ENCODE results near the gene FAM177B.
A peak's percentile ranks its signal among the peaks of the same experiment; 100 is the strongest.
"Not testable (repeated sequence)": the region's sequence is repeated elsewhere in the genome, so short reads cannot be mapped to it uniquely, and the experiment has no call there.

Gene FAM177B

GRCh38 chr1:222749927-222750326, 12.9 kb downstream of the FAM177B start:
- Histone ChIP-seq H3K27me3 (ENCODE audit: insufficient read depth, insufficient read length) (no peaks in the 10 kb centered on the region), H3K36me3 (ENCODE audit: insufficient read depth, insufficient read length, low read length) (no peaks in the 10 kb centered on the region), H3K4me3 (ENCODE audit: insufficient read length, low read depth) (no peak overlapping the region), H3K4me1 (ENCODE audit: insufficient read depth, insufficient read length) (no peaks in the 10 kb centered on the region), H3K9ac (ENCODE audit: insufficient read length, low read depth) (no peak overlapping the region), H3K9me3 (ENCODE audit: insufficient read depth, low read length) (no peaks in the 10 kb centered on the region)
- DNase-seq (ENCODE audit: low read depth, low spot score): peak; percentile 25
- TF ChIP-seq ZNF274 (IDR thresholded peaks at IDR 0.05; ENCODE audit: low read depth, low read length) (no peak), YY1 (IDR thresholded peaks at IDR 0.05; ENCODE audit: insufficient read depth, insufficient read length) (no peak), SUZ12 (IDR thresholded peaks at IDR 0.05; ENCODE audit: extremely low read depth, insufficient read depth, insufficient read length) (no peak)

DNA sequence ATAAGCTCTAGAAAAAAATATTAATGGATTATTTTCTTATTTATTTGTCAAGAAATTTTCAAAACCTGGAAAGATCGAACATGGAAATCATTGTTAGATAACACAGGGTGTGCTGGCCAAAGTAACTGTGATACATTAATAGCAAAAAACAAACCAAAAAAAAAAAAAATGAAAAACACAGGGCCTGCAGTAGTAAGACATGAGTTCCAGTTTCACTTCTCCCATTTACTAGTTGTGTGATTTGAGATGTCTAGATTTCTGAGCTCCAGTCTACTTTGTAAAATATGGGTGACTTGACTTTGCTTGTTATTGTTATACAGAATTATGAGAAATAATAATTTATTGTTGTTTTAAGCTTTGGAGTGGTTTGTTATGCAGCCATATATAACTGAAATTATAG, 13.6 kb downstream of the FAM177B start:
- no peak for DNase-seq (ENCODE audit: low read depth, low spot score)
- H3K9ac ChIP-seq (ENCODE audit: insufficient read length, low read depth): no peak overlapping the region
- no peak overlapping the region for H3K4me3 ChIP-seq (ENCODE audit: insufficient read length, low read depth)
- no peaks in the 10 kb centered on the region for H3K27me3 ChIP-seq (ENCODE audit: insufficient read depth, insufficient read length)
- H3K4me1 ChIP-seq (ENCODE audit: insufficient read depth, insufficient read length): no peaks in the 10 kb centered on the region
- TF ChIP-seq SUZ12 (IDR thresholded peaks at IDR 0.05; ENCODE audit: extremely low read depth, insufficient read depth, insufficient read length): no peak
- no peak for TF ChIP-seq ZNF274 (IDR thresholded peaks at IDR 0.05; ENCODE audit: low read depth, low read length)
- no peak for TF ChIP-seq YY1 (IDR thresholded peaks at IDR 0.05; ENCODE audit: insufficient read depth, insufficient read length)
- H3K36me3 ChIP-seq (ENCODE audit: insufficient read depth, insufficient read length, low read length): no peaks in the 10 kb centered on the region
- no peaks in the 10 kb centered on the region for H3K9me3 ChIP-seq (ENCODE audit: insufficient read depth, low read length)

DNA sequence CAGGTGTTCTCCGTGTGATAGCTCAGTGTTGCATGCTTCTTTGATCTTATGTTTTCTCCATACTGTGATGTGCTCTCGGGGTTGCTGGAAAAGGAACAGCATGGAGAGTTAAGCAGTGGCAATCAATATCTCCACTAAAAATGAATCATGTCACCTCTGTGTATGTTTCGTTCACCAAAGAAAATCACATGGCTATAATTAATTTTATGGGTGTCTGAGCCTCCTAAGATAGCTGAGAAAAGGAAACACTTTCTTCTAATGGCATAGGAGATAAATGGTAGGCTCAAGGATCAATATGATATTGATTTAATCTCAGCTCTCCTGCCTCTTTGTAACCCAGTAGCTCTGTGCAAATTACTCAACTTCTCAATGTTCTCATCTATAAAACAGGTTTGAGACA, 14.3 kb downstream of the FAM177B start:
- no peak for DNase-seq (ENCODE audit: low read depth, low spot score)
- Histone ChIP-seq H3K27me3 (ENCODE audit: insufficient read depth, insufficient read length) (no peaks in the 10 kb centered on the region), H3K9ac (ENCODE audit: insufficient read length, low read depth) (no peak overlapping the region), H3K4me3 (ENCODE audit: insufficient read length, low read depth) (no peak overlapping the region), H3K9me3 (ENCODE audit: insufficient read depth, low read length) (no peaks in the 10 kb centered on the region), H3K4me1 (ENCODE audit: insufficient read depth, insufficient read length) (no peaks in the 10 kb centered on the region), H3K36me3 (ENCODE audit: insufficient read depth, insufficient read length, low read length) (no peaks in the 10 kb centered on the region)
- TF ChIP-seq YY1 (IDR thresholded peaks at IDR 0.05; ENCODE audit: insufficient read depth, insufficient read length) (no peak), ZNF274 (IDR thresholded peaks at IDR 0.05; ENCODE audit: low read depth, low read length) (no peak), SUZ12 (IDR thresholded peaks at IDR 0.05; ENCODE audit: extremely low read depth, insufficient read depth, insufficient read length) (no peak)

DNA sequence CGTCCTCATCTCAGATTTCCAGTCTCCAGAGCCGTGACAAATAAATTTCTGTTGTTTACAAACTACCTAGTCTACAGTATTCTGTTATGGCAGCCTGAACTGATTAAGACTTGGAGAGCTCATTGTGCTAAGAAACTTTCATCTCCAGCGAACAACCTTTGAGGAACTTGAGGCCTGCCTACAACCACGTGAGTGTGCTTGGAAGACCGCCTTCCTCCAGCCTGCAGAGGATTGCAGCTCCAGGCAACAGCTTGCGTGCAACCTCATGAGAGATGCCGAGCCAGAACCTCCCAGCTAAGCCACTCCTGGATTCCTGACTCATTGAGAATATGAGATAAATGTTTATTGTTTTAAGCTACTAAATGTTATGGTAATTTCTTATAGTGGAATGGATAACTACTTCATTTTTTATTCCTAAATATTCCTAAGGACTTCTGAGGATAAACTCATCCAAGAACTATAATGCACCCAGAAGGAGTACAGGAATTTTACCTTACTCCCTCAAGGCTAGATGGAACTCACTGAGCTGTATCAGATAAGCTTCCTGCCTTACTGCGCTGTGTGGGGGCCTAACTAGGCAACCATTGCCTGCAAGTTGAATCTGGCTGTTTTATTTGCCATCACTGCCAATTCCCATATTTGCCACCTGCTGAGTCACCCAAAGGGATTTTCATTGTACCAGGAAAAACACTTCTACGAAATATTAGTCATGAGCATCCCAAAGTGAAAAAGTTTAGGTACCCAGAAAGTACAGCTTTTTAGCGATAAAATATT, 17.6 kb downstream of the FAM177B start:
- no peak overlapping the region for H3K4me3 ChIP-seq (ENCODE audit: insufficient read length, low read depth)
- DNase-seq (ENCODE audit: low read depth, low spot score): no peak
- H3K9me3 ChIP-seq (ENCODE audit: insufficient read depth, low read length): no peaks in the 10 kb centered on the region
- no peak overlapping the region for H3K9ac ChIP-seq (ENCODE audit: insufficient read length, low read depth)
- TF ChIP-seq SUZ12 (IDR thresholded peaks at IDR 0.05; ENCODE audit: extremely low read depth, insufficient read depth, insufficient read length): no peak
- no peak for TF ChIP-seq ZNF274 (IDR thresholded peaks at IDR 0.05; ENCODE audit: low read depth, low read length)
- no peak for TF ChIP-seq YY1 (IDR thresholded peaks at IDR 0.05; ENCODE audit: insufficient read depth, insufficient read length)
- no peaks in the 10 kb centered on the region for H3K36me3 ChIP-seq (ENCODE audit: insufficient read depth, insufficient read length, low read length)
- H3K27me3 ChIP-seq (ENCODE audit: insufficient read depth, insufficient read length): no peaks in the 10 kb centered on the region
- H3K4me1 ChIP-seq (ENCODE audit: insufficient read depth, insufficient read length): no peaks in the 10 kb centered on the region

- TF ChIP-seq YY1 (IDR thresholded peaks at IDR 0.05; ENCODE audit: insufficient read depth, insufficient read length) (no peak), SUZ12 (IDR thresholded peaks at IDR 0.05; ENCODE audit: extremely low read depth, insufficient read depth, insufficient read length) (no peak)
- no peaks in the 10 kb centered on the region for H3K4me1 ChIP-seq (ENCODE audit: insufficient read depth, insufficient read length)
- no peaks in the 10 kb centered on the region for H3K27me3 ChIP-seq (ENCODE audit: insufficient read depth, insufficient read length)
- no peak for DNase-seq (ENCODE audit: low read depth, low spot score)
- H3K9me3 ChIP-seq (ENCODE audit: insufficient read depth, low read length): no peaks in the 10 kb centered on the region
- no peak overlapping the region for H3K9ac ChIP-seq (ENCODE audit: insufficient read length, low read depth)
- H3K4me3 ChIP-seq (ENCODE audit: insufficient read length, low read depth): no peak overlapping the region
- H3K36me3 ChIP-seq (ENCODE audit: insufficient read depth, insufficient read length, low read length): no peaks in the 10 kb centered on the region
Observed at GRCh38 chr1:222757646-222758268, 20.8 kb downstream of the FAM177B start.

- Histone ChIP-seq H3K4me1 (ENCODE audit: insufficient read depth, insufficient read length) (no peaks in the 10 kb centered on the region), H3K36me3 (ENCODE audit: insufficient read depth, insufficient read length, low read length) (no peaks in the 10 kb centered on the region), H3K9ac (ENCODE audit: insufficient read length, low read depth) (no peak overlapping the region), H3K27me3 (ENCODE audit: insufficient read depth, insufficient read length) (no peaks in the 10 kb centered on the region), H3K4me3 (ENCODE audit: insufficient read length, low read depth) (no peak overlapping the region), H3K9me3 (ENCODE audit: insufficient read depth, low read length) (no peaks in the 10 kb centered on the region)
- TF ChIP-seq SUZ12 (IDR thresholded peaks at IDR 0.05; ENCODE audit: extremely low read depth, insufficient read depth, insufficient read length) (no peak), ZNF274 (IDR thresholded peaks at IDR 0.05; ENCODE audit: low read depth, low read length) (no peak), YY1 (IDR thresholded peaks at IDR 0.05; ENCODE audit: insufficient read depth, insufficient read length) (no peak)
- no peak for DNase-seq (ENCODE audit: low read depth, low spot score)
Observed at GRCh38 chr1:222759451-222760035, 22.5 kb downstream of the FAM177B start.

DNA sequence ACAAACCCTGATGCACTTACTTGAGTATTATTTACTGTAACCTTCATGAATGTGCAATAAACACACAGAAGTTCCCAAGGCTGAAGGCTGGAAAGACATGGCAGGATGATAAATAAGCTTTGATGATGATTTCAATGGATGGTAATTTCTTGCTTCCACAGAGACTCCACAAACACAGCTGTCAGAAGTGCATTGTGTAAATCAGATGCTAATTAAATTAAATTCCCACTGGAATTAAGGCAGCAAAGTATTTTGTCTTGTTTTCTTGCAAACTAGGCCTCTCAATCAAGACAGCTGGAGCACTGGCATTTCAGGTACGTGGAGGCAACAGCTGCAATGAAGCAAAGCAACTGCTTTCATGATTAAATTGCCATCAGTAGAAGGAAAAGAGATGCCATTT, 24.1 kb downstream of the FAM177B start:
- no peak for DNase-seq (ENCODE audit: low read depth, low spot score)
- H3K27me3 ChIP-seq (ENCODE audit: insufficient read depth, insufficient read length): no peaks in the 10 kb centered on the region
- H3K4me3 ChIP-seq (ENCODE audit: insufficient read length, low read depth): no peak overlapping the region
- no peaks in the 10 kb centered on the region for H3K36me3 ChIP-seq (ENCODE audit: insufficient read depth, insufficient read length, low read length)
- H3K4me1 ChIP-seq (ENCODE audit: insufficient read depth, insufficient read length): no peaks in the 10 kb centered on the region
- no peak overlapping the region for H3K9ac ChIP-seq (ENCODE audit: insufficient read length, low read depth)
- H3K9me3 ChIP-seq (ENCODE audit: insufficient read depth, low read length): no peaks in the 10 kb centered on the region
- no peak for TF ChIP-seq SUZ12 (IDR thresholded peaks at IDR 0.05; ENCODE audit: extremely low read depth, insufficient read depth, insufficient read length)
- no peak for TF ChIP-seq ZNF274 (IDR thresholded peaks at IDR 0.05; ENCODE audit: low read depth, low read length)
- TF ChIP-seq YY1 (IDR thresholded peaks at IDR 0.05; ENCODE audit: insufficient read depth, insufficient read length): no peak

DNA sequence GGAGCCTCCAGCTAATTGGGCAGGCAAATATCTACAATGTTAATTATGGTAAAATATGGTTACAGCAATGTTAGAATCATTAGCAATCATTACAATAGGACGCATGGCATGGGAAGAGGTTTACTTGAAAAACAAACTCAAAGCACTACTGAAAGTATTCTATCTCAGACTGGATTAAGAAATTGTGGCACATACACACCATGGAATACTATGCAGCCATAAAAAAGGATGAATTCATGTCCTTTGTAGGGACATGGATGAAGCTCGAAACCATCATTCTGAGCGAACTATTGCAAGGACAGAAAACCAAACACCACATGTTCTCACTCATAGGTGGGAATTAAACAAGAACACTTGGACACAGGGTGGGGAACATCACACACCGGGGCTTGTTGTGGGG, 25.2 kb downstream of the FAM177B start:
- not testable (repeated sequence) for H3K9ac ChIP-seq (ENCODE audit: insufficient read length, low read depth); H3K9me3 ChIP-seq (ENCODE audit: insufficient read depth, low read length); H3K4me3 ChIP-seq (ENCODE audit: insufficient read length, low read depth); H3K36me3 ChIP-seq (ENCODE audit: insufficient read depth, insufficient read length, low read length); H3K4me1 ChIP-seq (ENCODE audit: insufficient read depth, insufficient read length); DNase-seq (ENCODE audit: low read depth, low spot score); H3K27me3 ChIP-seq (ENCODE audit: insufficient read depth, insufficient read length)
